ENCODE measurements around the gene PRELID3B. TPM values are rescaled to one million over a fixed set of nuclear protein-coding genes. Genes with fewer than 3 reads are reported as not detected.

PRELID3B gene
- total and polyA plus RNA-seq, 2 of the 8 experiments (the other 6 are each of a cell fraction or from before 2014, with no cell fraction given): 8.1 to 50.5 TPM

DNA sequence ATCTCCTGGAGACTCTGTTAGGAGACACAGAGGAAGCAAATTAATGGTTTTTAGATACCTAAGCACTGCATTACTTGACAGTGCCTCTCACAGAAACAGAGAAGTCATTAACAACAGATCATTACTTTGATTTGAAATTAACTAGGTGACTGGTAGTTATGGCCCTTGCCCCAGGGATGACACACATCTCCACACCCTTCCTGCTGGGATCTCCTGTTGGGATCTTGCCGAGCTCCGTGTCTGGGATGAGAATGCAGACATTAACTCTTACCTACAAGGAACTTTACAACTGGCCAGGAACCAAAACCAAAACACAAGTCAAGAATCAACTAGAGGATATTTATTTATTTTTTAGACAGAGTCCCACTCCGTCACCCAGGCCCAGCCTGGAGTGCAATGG lies 2.2 kb upstream of the PRELID3B start (continued):
- TF ChIP-seq CHD2 (IDR thresholded peaks at IDR 0.05; ENCODE audit: low read length) (no peak), ASH2L (IDR thresholded peaks at IDR 0.05; ENCODE audit: low read length) (no peak), EP300 (IDR thresholded peaks at IDR 0.05; ENCODE audit: borderline replicate concordance in 1 of 2, low read depth in 2 of 2, low read length in 2 of 2) (no peak), GABPA (IDR thresholded peaks at IDR 0.05; ENCODE audit: borderline replicate concordance, insufficient read depth, low read length) (no peak), RNF2 (IDR thresholded peaks at IDR 0.05; ENCODE audit: borderline replicate concordance, low read depth, low read length, missing control alignments, poor library complexity, severe bottlenecking) (no peak), FOSL1 (IDR thresholded peaks at IDR 0.05; ENCODE audit: insufficient read depth, low read depth, low read length) (no peak), KDM1A (IDR thresholded peaks at IDR 0.05; ENCODE audit: borderline replicate concordance, low read length) (no peak)
- TF ChIP-seq, protein P1, sequence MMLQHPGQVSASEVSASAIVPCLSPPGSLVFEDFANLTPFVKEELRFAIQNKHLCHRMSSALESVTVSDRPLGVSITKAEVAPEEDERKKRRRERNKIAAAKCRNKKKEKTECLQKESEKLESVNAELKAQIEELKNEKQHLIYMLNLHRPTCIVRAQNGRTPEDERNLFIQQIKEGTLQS (IDR thresholded peaks at IDR 0.05; ENCODE audit: insufficient read depth, low read depth, low read length): no peak
